NCI-H524 (cell line): Measurements from ENCODE around the gene RICTOR.

ENCODE experiments used
- DNase-seq, 2 experiments: peaks; one replicate each; lab custom pipeline; 2025; lab: John Stamatoyannopoulos, UW

RICTOR gene

GRCh38 chr5:39100301-39100850 is 26.2 kb upstream of the RICTOR start:
- DNase-seq: no peak

- no peak for DNase-seq
Observed at GRCh38 chr5:39099831-39100230, 25.6 kb upstream of the RICTOR start.

GRCh38 chr5:39093352-39093751 is 19.2 kb upstream of the RICTOR start:
- no peak for DNase-seq

GRCh38 chr5:39092581-39093351 is 18.6 kb upstream of the RICTOR start:
- no peak for DNase-seq

GRCh38 chr5:39091940-39092580 is 17.9 kb upstream of the RICTOR start:
- peak in 1 of 2 experiments; percentile 17 for DNase-seq

- no peak for DNase-seq
Observed at GRCh38 chr5:39083968-39084367, 9.8 kb upstream of the RICTOR start.

GRCh38 chr5:39082995-39083394 is 8.8 kb upstream of the RICTOR start:
- no peak for DNase-seq

GRCh38 chr5:39080597-39081204 is 6.5 kb upstream of the RICTOR start:
- peak in 1 of 2 experiments; percentile 52 for DNase-seq

GRCh38 chr5:39080168-39080567 is 6.0 kb upstream of the RICTOR start:
- DNase-seq: no peak

GRCh38 chr5:39079147-39079546 is 4.9 kb upstream of the RICTOR start:
- DNase-seq: no peak

- no peak for DNase-seq
Observed at GRCh38 chr5:39076757-39077728, 2.8 kb upstream of the RICTOR start.

- DNase-seq: no peak
Observed at GRCh38 chr5:39076101-39076756, 2.0 kb upstream of the RICTOR start.

GRCh38 chr5:39073767-39074016 is 507 bp downstream of the RICTOR start:
- no peak for DNase-seq

- peak; percentile 9 to 44 for DNase-seq
Observed at GRCh38 chr5:39072925-39073766, 1.1 kb downstream of the RICTOR start.

GRCh38 chr5:39068099-39068498 is 6.1 kb downstream of the RICTOR start:
- no peak for DNase-seq

GRCh38 chr5:39064450-39064849 is 9.7 kb downstream of the RICTOR start:
- DNase-seq: no peak

GRCh38 chr5:39063037-39063436 is 11.2 kb downstream of the RICTOR start:
- no peak for DNase-seq

- DNase-seq: no peak
Observed at GRCh38 chr5:39062530-39062929, 11.7 kb downstream of the RICTOR start.

GRCh38 chr5:39062104-39062503 is 12.1 kb downstream of the RICTOR start:
- no peak for DNase-seq

GRCh38 chr5:39059064-39059463 is 15.1 kb downstream of the RICTOR start:
- DNase-seq: no peak
